ENCODE results near the gene KRTAP9-6.

Gene KRTAP9-6

DNA sequence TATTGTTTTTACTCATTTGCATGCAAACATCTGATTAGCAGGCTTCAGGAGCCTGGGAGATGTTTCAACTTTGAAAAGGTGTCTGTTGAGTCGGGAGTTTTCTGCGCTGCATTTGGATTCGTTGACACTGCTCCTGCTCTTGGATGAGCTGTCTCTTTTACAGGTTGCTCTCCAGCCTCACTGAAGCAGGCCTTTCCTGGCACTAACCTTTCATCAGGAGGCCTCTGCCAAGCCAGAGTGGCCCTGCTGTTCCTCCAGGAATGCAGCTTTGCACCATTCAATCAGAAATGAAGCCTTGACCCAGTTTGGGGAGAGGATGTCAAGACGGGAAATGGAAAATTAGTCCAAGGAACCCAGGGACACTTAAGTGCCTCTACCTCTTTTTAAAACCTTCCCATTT lies 37.8 kb downstream of the KRTAP9-6 start:
- Histone ChIP-seq H4K91ac (ENCODE audit: low read depth, low read length, poor library complexity) (no peak overlapping the region), H3K4ac (ENCODE audit: low read length) (no peak overlapping the region), H3K36me3 (replicated peaks in 1 of 2; ENCODE audit: control insufficient read depth in 2 of 2, insufficient read depth in 2 of 2, low read length in 2 of 2) (no peaks in the 10 kb centered on the region), H4K8ac (ENCODE audit: low read depth, low read length) (no peak overlapping the region), H2BK120ac (ENCODE audit: low read depth, low read length) (no peak overlapping the region), H3K27ac (replicated peaks; ENCODE audit: low read length) (no peak overlapping the region), H2BK12ac (ENCODE audit: low read length) (no peak overlapping the region), H3K14ac (ENCODE audit: low read length) (no peak overlapping the region), H3K79me1 (ENCODE audit: low read depth, low read length) (no peaks in the 10 kb centered on the region), H3K18ac (ENCODE audit: low read length) (no peak overlapping the region), H3K4me1 (ENCODE audit: control insufficient read depth in 2 of 2, insufficient read depth in 1 of 2, low read depth in 1 of 2, low read length in 2 of 2) (peaks cover 0 to 1% of the 10 kb centered on the region in 2 donors), H2BK15ac (ENCODE audit: low read length) (no peak overlapping the region), H2AK5ac (ENCODE audit: low read depth, low read length) (no peak overlapping the region), H3K23ac (ENCODE audit: low read depth, low read length, poor library complexity) (no peak overlapping the region), H3K4me3 (ENCODE audit: low read length in 2 of 2) (no peak overlapping the region), H3K27me3 (ENCODE audit: control insufficient read depth in 3 of 3, insufficient read depth in 3 of 3, low read depth in 1 of 3, low read length in 3 of 3) (no peaks in the 10 kb centered on the region), H2BK5ac (ENCODE audit: low read length) (no peak overlapping the region), H2AFZ (ENCODE audit: low read length) (no peak overlapping the region), H3K9ac (ENCODE audit: low read depth, low read length, poor library complexity) (no peak overlapping the region), H3K4me2 (ENCODE audit: insufficient read depth, low read length, poor library complexity, severe bottlenecking) (no peak overlapping the region), H3K9me3 (replicated peaks in 1 of 2; ENCODE audit: control insufficient read depth in 2 of 2, insufficient read depth in 1 of 2, low read depth in 1 of 2, low read length in 2 of 2) (no peaks in the 10 kb centered on the region)
- WGBS, 2 donors (ENCODE audit: extremely low coverage in 2 of 2, insufficient read length in 2 of 2, insufficient replicate concordance in 1 of 2) = no CpG with 5 or more reads among the region's 4 CpGs
- no peak for DNase-seq (ENCODE audit: low spot score)

DNA sequence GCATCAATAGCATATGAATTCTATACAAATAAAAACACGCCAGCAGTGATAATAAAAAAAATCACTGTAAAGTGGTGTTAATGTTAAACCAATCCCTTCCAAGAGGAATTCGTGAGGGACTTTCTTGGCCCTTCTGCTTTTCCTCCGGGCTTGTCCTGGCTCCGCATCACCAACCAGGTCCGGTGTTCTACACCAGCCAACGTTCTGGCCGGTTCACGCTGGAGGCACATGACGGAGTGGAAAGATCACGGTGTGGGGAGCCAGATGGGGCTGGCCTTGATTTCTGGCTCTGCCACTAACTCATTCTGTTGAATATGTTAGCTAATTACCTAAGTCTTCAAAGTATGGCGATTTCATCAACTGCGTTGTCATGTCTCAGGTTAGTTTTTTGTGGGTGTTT lies 38.9 kb downstream of the KRTAP9-6 start:
- Histone ChIP-seq H2BK120ac (ENCODE audit: low read depth, low read length) (no peak overlapping the region), H3K4me1 (ENCODE audit: control insufficient read depth in 2 of 2, insufficient read depth in 1 of 2, low read depth in 1 of 2, low read length in 2 of 2) (peaks cover 0 to 1% of the 10 kb centered on the region in 2 donors), H3K27me3 (ENCODE audit: control insufficient read depth in 3 of 3, insufficient read depth in 3 of 3, low read depth in 1 of 3, low read length in 3 of 3) (no peaks in the 10 kb centered on the region), H3K4ac (ENCODE audit: low read length) (no peak overlapping the region), H4K91ac (ENCODE audit: low read depth, low read length, poor library complexity) (no peak overlapping the region), H2AFZ (ENCODE audit: low read length) (no peak overlapping the region), H3K4me3 (ENCODE audit: low read length in 2 of 2) (no peak overlapping the region), H3K9me3 (replicated peaks in 1 of 2; ENCODE audit: control insufficient read depth in 2 of 2, insufficient read depth in 1 of 2, low read depth in 1 of 2, low read length in 2 of 2) (no peaks in the 10 kb centered on the region), H3K23ac (ENCODE audit: low read depth, low read length, poor library complexity) (no peak overlapping the region), H2BK12ac (ENCODE audit: low read length) (no peak overlapping the region), H3K79me1 (ENCODE audit: low read depth, low read length) (no peaks in the 10 kb centered on the region), H2BK5ac (ENCODE audit: low read length) (no peak overlapping the region), H4K8ac (ENCODE audit: low read depth, low read length) (no peak overlapping the region), H3K14ac (ENCODE audit: low read length) (no peak overlapping the region), H3K36me3 (replicated peaks in 1 of 2; ENCODE audit: control insufficient read depth in 2 of 2, insufficient read depth in 2 of 2, low read length in 2 of 2) (no peaks in the 10 kb centered on the region), H3K4me2 (ENCODE audit: insufficient read depth, low read length, poor library complexity, severe bottlenecking) (no peak overlapping the region), H2AK5ac (ENCODE audit: low read depth, low read length) (no peak overlapping the region), H3K27ac (replicated peaks; ENCODE audit: low read length) (no peak overlapping the region), H3K9ac (ENCODE audit: low read depth, low read length, poor library complexity) (no peak overlapping the region), H2BK15ac (ENCODE audit: low read length) (no peak overlapping the region), H3K18ac (ENCODE audit: low read length) (no peak overlapping the region)
- no peak for DNase-seq (ENCODE audit: low spot score)
- WGBS, 2 donors (ENCODE audit: extremely low coverage in 2 of 2, insufficient read length in 2 of 2, insufficient replicate concordance in 1 of 2) = no CpG with 5 or more reads among the region's 12 CpGs

DNA sequence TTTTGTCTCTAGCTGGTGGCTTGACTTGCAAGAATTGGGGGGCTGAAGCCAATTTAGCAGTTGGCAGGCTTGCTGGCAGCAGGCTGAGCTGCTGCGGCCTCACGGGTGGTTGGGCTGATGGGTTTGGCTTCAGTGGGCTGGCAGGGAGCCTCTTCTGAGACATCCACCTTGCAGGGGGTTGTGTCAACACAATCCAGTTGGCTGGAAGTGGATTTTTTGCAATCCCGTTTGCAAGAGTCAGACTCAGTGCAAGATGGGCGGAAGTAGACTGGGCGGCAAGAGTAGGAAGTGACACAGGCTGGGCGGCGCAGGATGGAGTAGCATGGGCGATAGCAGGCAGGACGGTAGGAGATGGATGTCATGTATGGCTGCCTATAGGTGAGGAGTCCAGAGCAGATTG lies 42.5 kb downstream of the KRTAP9-6 start:
- no peaks in the 10 kb centered on the region for H3K36me3 ChIP-seq (replicated peaks in 1 of 2; ENCODE audit: control insufficient read depth in 2 of 2, insufficient read depth in 2 of 2, low read length in 2 of 2)
- H3K18ac ChIP-seq (ENCODE audit: low read length) = no peak overlapping the region
- no peak overlapping the region for H3K9ac ChIP-seq (ENCODE audit: low read depth, low read length, poor library complexity)
- no peak overlapping the region for H2BK5ac ChIP-seq (ENCODE audit: low read length)
- H3K9me3 ChIP-seq (replicated peaks in 1 of 2; ENCODE audit: control insufficient read depth in 2 of 2, insufficient read depth in 1 of 2, low read depth in 1 of 2, low read length in 2 of 2) = peaks cover 0 to 3% of the 10 kb centered on the region in 2 donors
- no peak for DNase-seq (ENCODE audit: low spot score)
- H3K4me2 ChIP-seq (ENCODE audit: insufficient read depth, low read length, poor library complexity, severe bottlenecking) = no peak overlapping the region
- no peak overlapping the region for H2BK12ac ChIP-seq (ENCODE audit: low read length)
- peak overlapping the region; percentile 29 for H4K8ac ChIP-seq (ENCODE audit: low read depth, low read length)
- no peak overlapping the region for H4K91ac ChIP-seq (ENCODE audit: low read depth, low read length, poor library complexity)
- no CpG with 5 or more reads among the region's 9 CpGs for WGBS, 2 donors (ENCODE audit: extremely low coverage in 2 of 2, insufficient read length in 2 of 2, insufficient replicate concordance in 1 of 2)
- no peak overlapping the region for H3K4me3 ChIP-seq (ENCODE audit: low read length in 2 of 2)
- H3K79me1 ChIP-seq (ENCODE audit: low read depth, low read length) = no peaks in the 10 kb centered on the region
- H2AFZ ChIP-seq (ENCODE audit: low read length) = no peak overlapping the region
- H3K4me1 ChIP-seq (ENCODE audit: control insufficient read depth in 2 of 2, insufficient read depth in 1 of 2, low read depth in 1 of 2, low read length in 2 of 2) = peaks cover 0 to 1% of the 10 kb centered on the region in 2 donors
- H3K4ac ChIP-seq (ENCODE audit: low read length) = no peak overlapping the region
- H3K27me3 ChIP-seq (ENCODE audit: control insufficient read depth in 3 of 3, insufficient read depth in 3 of 3, low read depth in 1 of 3, low read length in 3 of 3) = no peaks in the 10 kb centered on the region
- H3K27ac ChIP-seq (replicated peaks; ENCODE audit: low read length) = no peak overlapping the region
- H2BK120ac ChIP-seq (ENCODE audit: low read depth, low read length) = no peak overlapping the region
- no peak overlapping the region for H3K14ac ChIP-seq (ENCODE audit: low read length)
- peak overlapping the region; percentile 30 for H2BK15ac ChIP-seq (ENCODE audit: low read length)
- no peak overlapping the region for H2AK5ac ChIP-seq (ENCODE audit: low read depth, low read length)
- peak overlapping the region; percentile 21 for H3K23ac ChIP-seq (ENCODE audit: low read depth, low read length, poor library complexity)

DNA sequence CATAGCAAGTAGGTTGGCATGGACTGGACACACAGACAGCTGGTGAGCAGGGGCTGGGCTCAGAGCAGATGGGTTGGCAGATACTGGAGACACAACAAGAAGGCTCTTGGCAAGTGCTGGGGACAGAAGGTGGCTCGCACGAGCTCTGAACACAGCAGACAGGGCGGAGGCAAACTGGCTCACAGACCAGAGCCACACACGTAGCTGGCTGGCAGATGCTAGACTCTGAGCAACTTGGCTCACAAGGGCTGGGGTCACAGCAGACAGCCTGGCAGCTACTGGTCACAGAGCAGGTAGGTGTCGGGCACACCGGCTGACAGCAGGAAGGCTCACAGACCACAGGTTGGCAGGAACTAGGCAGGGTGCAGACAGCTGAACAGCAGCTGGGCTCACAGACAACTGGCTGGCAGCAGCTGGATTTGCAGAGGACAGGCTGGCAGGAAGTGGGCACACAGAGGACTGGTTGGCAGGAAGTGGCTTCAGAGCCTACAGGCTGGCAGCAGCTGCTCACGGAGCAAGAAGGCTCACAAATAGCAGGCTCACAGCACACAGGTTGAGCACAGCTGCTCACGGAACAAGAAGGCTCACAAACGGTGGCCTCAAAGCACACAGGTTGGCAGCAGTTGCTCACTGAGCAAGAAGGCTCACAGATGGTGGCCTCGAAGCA lies 43.2 kb downstream of the KRTAP9-6 start:
- Histone ChIP-seq H2BK12ac (ENCODE audit: low read length) (no peak overlapping the region), H4K91ac (ENCODE audit: low read depth, low read length, poor library complexity) (no peak overlapping the region), H3K4me3 (ENCODE audit: low read length in 2 of 2) (no peak overlapping the region), H2BK120ac (ENCODE audit: low read depth, low read length) (no peak overlapping the region), H2AK5ac (ENCODE audit: low read depth, low read length) (peak overlapping the region; percentile 29), H3K79me1 (ENCODE audit: low read depth, low read length) (no peaks in the 10 kb centered on the region), H3K9me3 (replicated peaks in 1 of 2; ENCODE audit: control insufficient read depth in 2 of 2, insufficient read depth in 1 of 2, low read depth in 1 of 2, low read length in 2 of 2) (peaks cover 0 to 3% of the 10 kb centered on the region in 2 donors), H3K4ac (ENCODE audit: low read length) (no peak overlapping the region), H3K9ac (ENCODE audit: low read depth, low read length, poor library complexity) (no peak overlapping the region), H3K4me2 (ENCODE audit: insufficient read depth, low read length, poor library complexity, severe bottlenecking) (no peak overlapping the region), H3K4me1 (ENCODE audit: control insufficient read depth in 2 of 2, insufficient read depth in 1 of 2, low read depth in 1 of 2, low read length in 2 of 2) (peaks cover 0 to 1% of the 10 kb centered on the region in 2 donors), H3K27me3 (ENCODE audit: control insufficient read depth in 3 of 3, insufficient read depth in 3 of 3, low read depth in 1 of 3, low read length in 3 of 3) (no peaks in the 10 kb centered on the region), H2BK5ac (ENCODE audit: low read length) (no peak overlapping the region), H3K27ac (replicated peaks; ENCODE audit: low read length) (no peak overlapping the region), H3K18ac (ENCODE audit: low read length) (peak overlapping the region; percentile 15), H4K8ac (ENCODE audit: low read depth, low read length) (no peak overlapping the region), H3K14ac (ENCODE audit: low read length) (no peak overlapping the region), H3K23ac (ENCODE audit: low read depth, low read length, poor library complexity) (peak overlapping the region; percentile 21), H2BK15ac (ENCODE audit: low read length) (no peak overlapping the region), H3K36me3 (replicated peaks in 1 of 2; ENCODE audit: control insufficient read depth in 2 of 2, insufficient read depth in 2 of 2, low read length in 2 of 2) (no peaks in the 10 kb centered on the region), H2AFZ (ENCODE audit: low read length) (no peak overlapping the region)
- WGBS, 2 donors (ENCODE audit: extremely low coverage in 2 of 2, insufficient read length in 2 of 2, insufficient replicate concordance in 1 of 2) = no CpG with 5 or more reads among the region's 10 CpGs
- no peak for DNase-seq (ENCODE audit: low spot score)

Measured in neuronal stem cell (in vitro differentiated cells).